HepG2 (cell line): Measurements from ENCODE around the gene STEAP3. TPM values are rescaled to one million over a fixed set of nuclear protein-coding genes. Genes with fewer than 3 reads are reported as not detected.

ENCODE experiments used
- ATAC-seq: fragments of 200-7000 bp; cut with Tn5 transposase; 3 replicates; pipeline ENCODE4 v1.9.1; 2020; ENCODE audit warnings: mild to moderate bottlenecking, moderate library complexity
- BruUV-seq: library from RNA; stranded (reverse); fragments of 400-500 nt; replicated peaks from 2 replicates; lab custom pipeline; 2021; lab: Mats Ljungman, UMichigan
- CTCF ChIA-PET: fragments of 300-600 bp; formaldehyde crosslinking; extraction: SDS; loops from one replicate; lab custom pipeline; 2021; ENCODE audit warnings: low total read pairs, inconsistent platforms, low intra/inter-chr PET ratio; lab: Yijun Ruan, JAX
- POLR2A ChIA-PET: fragments of 350-600 bp; sonication (Branson Sonifier 250); formaldehyde crosslinking; loops from one replicate; lab custom pipeline; 2020; ENCODE audit warnings: antibody characterized with exemption, inconsistent platforms; lab: Yijun Ruan, JAX
- DNase-seq: peaks from one replicate; pipeline ENCODE4 v3.0.0-alpha.2; 2015; ENCODE audit warnings: low spot score
- FAIRE-seq: peaks from 3 replicates; lab custom pipeline; 2011; peaks lifted over from hg19 to GRCh38; lab: Jason Lieb, UNC
- H2AFZ ChIP-seq: one replicate; pipeline ENCODE4 v1.6.1; 2011; ENCODE audit warnings: low read length, inconsistent platforms
- H3K27ac ChIP-seq: fragments of 300-600 bp; 3 replicates; pipeline ENCODE4 v1.8.0; 2011; ENCODE audit warnings: mixed run types, mild to moderate bottlenecking, mixed read lengths, low read length, inconsistent platforms; ENCODE audit not compliant: insufficient read depth; ENCODE audit errors: extremely low read length
- H3K27me3 ChIP-seq, 2 experiments: fragments of 200-600 bp in 1 of 2; 2 replicates in 1 of 2; 3 replicates in 1 of 2; pipeline versions ENCODE4 v1.6.0 to v1.8.0; 2011; ENCODE audit warnings: low read length in 2 of 2, mild to moderate bottlenecking in 2 of 2, moderate library complexity in 2 of 2, inconsistent platforms in 1 of 2; ENCODE audit not compliant: insufficient read depth in 2 of 2, control insufficient read depth in 1 of 2
- H3K36me3 ChIP-seq, 2 experiments: fragments of 200-600 bp in 1 of 2; replicated peaks in 1 of 2; 2 replicates in 1 of 2; 3 replicates in 1 of 2; pipeline versions ENCODE4 v1.5.1 to v1.8.0; 2011; ENCODE audit warnings: low read length in 2 of 2, inconsistent platforms in 1 of 2; ENCODE audit not compliant: insufficient read depth in 2 of 2, control insufficient read depth in 1 of 2
- H3K4me1 ChIP-seq: 2 replicates; pipeline ENCODE4 v1.5.1; 2012; ENCODE audit warnings: low read length, inconsistent platforms; ENCODE audit not compliant: insufficient read depth
- H3K4me2 ChIP-seq: 2 replicates; pipeline ENCODE4 v1.6.0; 2011; ENCODE audit warnings: low read depth, low read length, inconsistent platforms
- H3K4me3 ChIP-seq, 3 experiments: fragments of 200-600 bp in 1 of 3; sonication (generic), shearing (Covaris generic) in 1 of 3; replicated peaks in 1 of 3; 2 replicates each; pipeline ENCODE4 v1.5.1; 2011 to 2016; ENCODE audit warnings: low read length in 3 of 3, inconsistent platforms in 2 of 3, low read depth in 2 of 3, mild to moderate bottlenecking in 2 of 3, control low read depth in 1 of 3, mixed read lengths in 1 of 3; ENCODE audit not compliant: insufficient read depth in 1 of 3
- H3K79me2 ChIP-seq: one replicate; pipeline ENCODE4 v1.6.1; 2011; ENCODE audit warnings: low read length, inconsistent platforms; ENCODE audit not compliant: insufficient read depth
- H3K9ac ChIP-seq: 2 replicates; pipeline ENCODE4 v1.6.0; 2011; ENCODE audit warnings: mild to moderate bottlenecking, low read depth, low read length, inconsistent platforms; ENCODE audit not compliant: insufficient read depth
- H3K9me3 ChIP-seq: 2 replicates; pipeline ENCODE4 v1.5.1; 2012; ENCODE audit warnings: mild to moderate bottlenecking, low read length
- H4K20me1 ChIP-seq: 2 replicates; pipeline ENCODE4 v1.6.0; 2011; ENCODE audit warnings: inconsistent platforms, mild to moderate bottlenecking, low read length, moderate library complexity; ENCODE audit not compliant: insufficient read depth
- CBX2 ChIP-seq, 2 experiments: fragments of 200-600 bp in 1 of 2; sonication (generic); formaldehyde crosslinking in 1 of 2; IDR thresholded peaks; 2 replicates each; pipeline versions ENCODE4 v1.7.0 to v1.8.1; 2018 to 2022; ENCODE audit warnings: low read depth in 2 of 2, low read length in 1 of 2, mild to moderate bottlenecking in 1 of 2, missing genetic modification reagents in 1 of 2
- CHCHD3 ChIP-seq: sonication (generic); formaldehyde crosslinking; IDR thresholded peaks from 2 replicates; pipeline ENCODE4 v1.8.0; 2022; ENCODE audit warnings: mild to moderate bottlenecking, missing genetic modification reagents, moderate library complexity
- MED1 ChIP-seq: sonication (generic); formaldehyde crosslinking; IDR thresholded peaks from 2 replicates; pipeline ENCODE4 v1.4.0; 2020; ENCODE audit warnings: missing genetic modification reagents
- NR2F6 ChIP-seq, 2 experiments: IDR thresholded peaks; 2 replicates each; pipeline ENCODE4 v1.6.1; 2016; ENCODE audit warnings: antibody characterized with exemption in 1 of 2, mild to moderate bottlenecking in 1 of 2
- PITX1 ChIP-seq: sonication (generic); formaldehyde crosslinking; IDR thresholded peaks from 2 replicates; pipeline ENCODE4 v1.5.1; 2020; ENCODE audit warnings: mild to moderate bottlenecking, missing genetic modification reagents
- PPARG ChIP-seq: conservative IDR thresholded peaks from 2 replicates; pipeline ENCODE4 v1.6.1; 2016; ENCODE audit warnings: missing biosample characterization, missing genetic modification reagents
- REPIN1 ChIP-seq: sonication (generic); formaldehyde crosslinking; IDR thresholded peaks from 2 replicates; pipeline ENCODE4 v1.8.0; 2022; ENCODE audit warnings: missing genetic modification reagents, low read depth, mild to moderate bottlenecking, borderline replicate concordance
- RXRB ChIP-seq: IDR thresholded peaks from 2 replicates; pipeline ENCODE4 v1.6.1; 2016; ENCODE audit warnings: borderline replicate concordance, missing genetic modification reagents, missing compliant biosample characterization
- SUZ12 ChIP-seq: fragments of 150-350 bp; IDR thresholded peaks from 2 replicates; pipeline ENCODE4 v1.6.1; 2014; ENCODE audit warnings: low read depth, low read length
- TCF7L2 ChIP-seq: IDR thresholded peaks from 2 replicates; pipeline ENCODE4 v1.6.1; 2011; ENCODE audit warnings: mild to moderate bottlenecking, low read depth, low read length, moderate library complexity
- TOPORS ChIP-seq: sonication (generic); formaldehyde crosslinking; IDR thresholded peaks from 2 replicates; pipeline ENCODE4 v1.8.0; 2023; ENCODE audit warnings: mild to moderate bottlenecking, missing genetic modification reagents
- ZNF207 ChIP-seq: fragments of 450-650 bp; IDR thresholded peaks from 2 replicates; pipeline ENCODE4 v1.6.1; 2016; ENCODE audit warnings: antibody characterized with exemption, borderline replicate concordance
- ZNF350 ChIP-seq: sonication (generic); formaldehyde crosslinking; IDR thresholded peaks from 2 replicates; pipeline ENCODE4 v1.4.0; 2020; ENCODE audit warnings: mild to moderate bottlenecking, low read depth, missing genetic modification reagents, borderline replicate concordance
- ZNF549 ChIP-seq: sonication (generic); formaldehyde crosslinking; IDR thresholded peaks from 2 replicates; pipeline ENCODE4 v1.5.0; 2020; ENCODE audit warnings: missing genetic modification reagents
- ZNF7 ChIP-seq: IDR thresholded peaks from 2 replicates; pipeline ENCODE4 v1.6.1; 2016; ENCODE audit warnings: missing biosample characterization, missing genetic modification reagents
- WGBS: methylation state at CpG from one replicate; pipeline ENCODE4 v1.1.6; 2017; ENCODE audit warnings: low lambda C conversion rate; 5-methylcytosine and 5-hydroxymethylcytosine counted together
- in situ Hi-C: cut with HindIII; loops from 2 replicates; pipeline ENCODE4 v1.10.0; 2017; ENCODE audit warnings: low pct_unique_long_range_greater_than_20kb; ENCODE audit not compliant: extremely low pct_ligation_motif_present
- intact Hi-C: fragments of 100-400 bp; cut with micrococcal nuclease; formaldehyde crosslinking; loops from one replicate; pipeline ENCODE4 v1.10.0; 2022; ENCODE audit not compliant: unreplicated experiment
- polyA plus RNA-seq, 8 experiments: library from polyadenylated mRNA; depleted of rRNA in 3 of 8; stranded (reverse) in 7 of 8; unstranded in 1 of 8; fragments of >200 nt; fragmentation: Illumina TruSeq in 4 of 8; extraction: Trizol in 4 of 8; gene quantifications; 2 replicates each; pipeline versions ENCODE4 v1.2.1 to v1.2.3, GENCODE V29; 2011 to 2016; ENCODE audit warnings: low read depth in 4 of 8, missing spikeins in 1 of 8, mixed read lengths in 1 of 8; ENCODE audit not compliant: insufficient read depth in 1 of 8
- total RNA-seq, 5 experiments: library from RNA; depleted of rRNA; stranded (reverse); fragments of >200 nt; fragmentation: Illumina TruSeq; extraction: Trizol; gene quantifications; 2 replicates each; pipeline ENCODE4 v1.2.3, GENCODE V29; 2016; ENCODE audit warnings: low read depth in 1 of 5
- TF ChIP-seq, protein P1 (sequence below): IDR thresholded peaks from 2 replicates; pipeline ENCODE4 v1.4.0; 2020; ENCODE audit warnings: mild to moderate bottlenecking, missing genetic modification reagents
- TF ChIP-seq, protein P2 (sequence below): sonication (generic); formaldehyde crosslinking; IDR thresholded peaks from 2 replicates; pipeline ENCODE4 v1.4.0; 2020; ENCODE audit warnings: missing genetic modification reagents
- TF ChIP-seq, protein P3 (sequence below): sonication (generic); formaldehyde crosslinking; IDR thresholded peaks from 2 replicates; pipeline ENCODE4 v1.9.0; 2022; ENCODE audit warnings: missing genetic modification reagents, mild to moderate bottlenecking, borderline replicate concordance

Gene STEAP3
- total and polyA plus RNA-seq, 2 of the 13 experiments (the other 11 are each of a cell fraction or from before 2014, with no cell fraction given), result 7.3 to 21.1 TPM

DNA sequence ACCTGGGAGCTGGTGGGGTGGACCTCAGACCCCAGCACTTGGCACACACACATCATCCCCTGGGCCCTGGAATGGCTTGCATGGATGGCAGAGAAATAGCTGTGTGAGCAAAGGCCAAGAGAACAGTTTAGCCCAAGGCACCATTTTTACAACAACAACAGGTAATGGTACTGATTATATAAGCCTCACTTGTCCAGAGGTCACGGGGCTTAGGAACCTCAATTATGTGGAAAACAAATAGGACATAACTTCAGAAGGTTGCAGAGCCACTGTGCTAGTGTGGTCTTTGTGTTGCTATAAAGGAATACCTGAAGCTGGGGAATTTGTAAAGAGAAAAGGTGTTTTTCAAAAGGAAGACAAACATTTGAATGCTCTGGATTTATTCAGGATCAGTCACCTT lies 13.2 kb downstream of the STEAP3 start:
- no peak overlapping the region; the same call in 1 of the 2 replicates for H3K4me2 ChIP-seq
- H2AFZ ChIP-seq, result no peak overlapping the region
- H3K4me1 ChIP-seq, result peaks cover 38% of the 10 kb centered on the region
- no peak overlapping the region for H3K27ac ChIP-seq
- in situ Hi-C loops (no loop called here), intact Hi-C loops (no loop called here)
- no peak overlapping the region for H3K4me3 ChIP-seq
- CTCF ChIA-PET, result no interaction called here
- WGBS, result 11% methylated on average over 1 of the region's 1 CpG
- BruUV-seq, result no TSS peak
- H3K9me3 ChIP-seq, result no peaks in the 10 kb centered on the region
- peak overlapping the region; percentile 7; the same call in 1 of the 2 replicates for H3K9ac ChIP-seq
- no peaks in the 10 kb centered on the region for H3K27me3 ChIP-seq
- DNase-seq (peak; percentile 72), ATAC-seq (peak; percentile 46), FAIRE-seq (peak; percentile 76)
- no peaks in the 10 kb centered on the region for H3K79me2 ChIP-seq
- POLR2A ChIA-PET, result interaction anchor here (0.8 to 1.4 kb wide), 2 partner anchors 8 to 13 kb away, joined by 3 to 4 read pairs; partner anchors contain the start of gene STEAP3
- H4K20me1 ChIP-seq, result no peaks in the 10 kb centered on the region
- no peaks in the 10 kb centered on the region for H3K36me3 ChIP-seq
- TF ChIP-seq ZNF350 (CRISPR knock-in tag) (no peak), ZNF7 (CRISPR knock-in tag) (0 out of 2 replicates have a peak, but pooled peaks have one; percentile 29), TCF7L2 (no peak), CBX2 (IDR thresholded peaks at IDR 0.05; ENCODE audit: low read depth, low read length) (no peak), CBX2 (CRISPR knock-in tag; IDR thresholded peaks at IDR 0.05; ENCODE audit: low read depth) (no peak), ZNF207 (no peak), PITX1 (CRISPR knock-in tag) (0 out of 2 replicates have a peak, but pooled peaks have one; percentile 22), TOPORS (CRISPR knock-in tag) (0 out of 2 replicates have a peak, but pooled peaks have one; percentile 26), RXRB (CRISPR knock-in tag) (0 out of 2 replicates have a peak, but pooled peaks have one; percentile 33), CHCHD3 (CRISPR knock-in tag) (no peak), ZNF549 (CRISPR knock-in tag) (no peak), PPARG (CRISPR knock-in tag) (peak; percentile 80), MED1 (CRISPR knock-in tag) (no peak), SUZ12 (no peak), NR2F6 (IDR thresholded peaks at IDR 0.05) (peak; percentile 52; the same call in 1 of the 2 replicates), NR2F6 (CRISPR knock-in tag; IDR thresholded peaks at IDR 0.05) (peak; percentile 58), REPIN1 (CRISPR knock-in tag) (peak; percentile 83)
- TF ChIP-seq, protein P1, sequence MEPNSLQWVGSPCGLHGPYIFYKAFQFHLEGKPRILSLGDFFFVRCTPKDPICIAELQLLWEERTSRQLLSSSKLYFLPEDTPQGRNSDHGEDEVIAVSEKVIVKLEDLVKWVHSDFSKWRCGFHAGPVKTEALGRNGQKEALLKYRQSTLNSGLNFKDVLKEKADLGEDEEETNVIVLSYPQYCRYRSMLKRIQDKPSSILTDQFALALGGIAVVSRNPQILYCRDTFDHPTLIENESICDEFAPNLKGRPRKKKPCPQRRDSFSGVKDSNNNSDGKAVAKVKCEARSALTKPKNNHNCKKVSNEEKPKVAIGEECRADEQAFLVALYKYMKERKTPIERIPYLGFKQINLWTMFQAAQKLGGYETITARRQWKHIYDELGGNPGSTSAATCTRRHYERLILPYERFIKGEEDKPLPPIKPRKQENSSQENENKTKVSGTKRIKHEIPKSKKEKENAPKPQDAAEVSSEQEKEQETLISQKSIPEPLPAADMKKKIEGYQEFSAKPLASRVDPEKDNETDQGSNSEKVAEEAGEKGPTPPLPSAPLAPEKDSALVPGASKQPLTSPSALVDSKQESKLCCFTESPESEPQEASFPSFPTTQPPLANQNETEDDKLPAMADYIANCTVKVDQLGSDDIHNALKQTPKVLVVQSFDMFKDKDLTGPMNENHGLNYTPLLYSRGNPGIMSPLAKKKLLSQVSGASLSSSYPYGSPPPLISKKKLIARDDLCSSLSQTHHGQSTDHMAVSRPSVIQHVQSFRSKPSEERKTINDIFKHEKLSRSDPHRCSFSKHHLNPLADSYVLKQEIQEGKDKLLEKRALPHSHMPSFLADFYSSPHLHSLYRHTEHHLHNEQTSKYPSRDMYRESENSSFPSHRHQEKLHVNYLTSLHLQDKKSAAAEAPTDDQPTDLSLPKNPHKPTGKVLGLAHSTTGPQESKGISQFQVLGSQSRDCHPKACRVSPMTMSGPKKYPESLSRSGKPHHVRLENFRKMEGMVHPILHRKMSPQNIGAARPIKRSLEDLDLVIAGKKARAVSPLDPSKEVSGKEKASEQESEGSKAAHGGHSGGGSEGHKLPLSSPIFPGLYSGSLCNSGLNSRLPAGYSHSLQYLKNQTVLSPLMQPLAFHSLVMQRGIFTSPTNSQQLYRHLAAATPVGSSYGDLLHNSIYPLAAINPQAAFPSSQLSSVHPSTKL (CRISPR knock-in tag), result peak; percentile 64; the same call in 1 of the 2 replicates
- TF ChIP-seq, protein P2, sequence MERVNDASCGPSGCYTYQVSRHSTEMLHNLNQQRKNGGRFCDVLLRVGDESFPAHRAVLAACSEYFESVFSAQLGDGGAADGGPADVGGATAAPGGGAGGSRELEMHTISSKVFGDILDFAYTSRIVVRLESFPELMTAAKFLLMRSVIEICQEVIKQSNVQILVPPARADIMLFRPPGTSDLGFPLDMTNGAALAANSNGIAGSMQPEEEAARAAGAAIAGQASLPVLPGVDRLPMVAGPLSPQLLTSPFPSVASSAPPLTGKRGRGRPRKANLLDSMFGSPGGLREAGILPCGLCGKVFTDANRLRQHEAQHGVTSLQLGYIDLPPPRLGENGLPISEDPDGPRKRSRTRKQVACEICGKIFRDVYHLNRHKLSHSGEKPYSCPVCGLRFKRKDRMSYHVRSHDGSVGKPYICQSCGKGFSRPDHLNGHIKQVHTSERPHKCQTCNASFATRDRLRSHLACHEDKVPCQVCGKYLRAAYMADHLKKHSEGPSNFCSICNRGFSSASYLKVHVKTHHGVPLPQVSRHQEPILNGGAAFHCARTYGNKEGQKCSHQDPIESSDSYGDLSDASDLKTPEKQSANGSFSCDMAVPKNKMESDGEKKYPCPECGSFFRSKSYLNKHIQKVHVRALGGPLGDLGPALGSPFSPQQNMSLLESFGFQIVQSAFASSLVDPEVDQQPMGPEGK, result no peak
- TF ChIP-seq, protein P3, sequence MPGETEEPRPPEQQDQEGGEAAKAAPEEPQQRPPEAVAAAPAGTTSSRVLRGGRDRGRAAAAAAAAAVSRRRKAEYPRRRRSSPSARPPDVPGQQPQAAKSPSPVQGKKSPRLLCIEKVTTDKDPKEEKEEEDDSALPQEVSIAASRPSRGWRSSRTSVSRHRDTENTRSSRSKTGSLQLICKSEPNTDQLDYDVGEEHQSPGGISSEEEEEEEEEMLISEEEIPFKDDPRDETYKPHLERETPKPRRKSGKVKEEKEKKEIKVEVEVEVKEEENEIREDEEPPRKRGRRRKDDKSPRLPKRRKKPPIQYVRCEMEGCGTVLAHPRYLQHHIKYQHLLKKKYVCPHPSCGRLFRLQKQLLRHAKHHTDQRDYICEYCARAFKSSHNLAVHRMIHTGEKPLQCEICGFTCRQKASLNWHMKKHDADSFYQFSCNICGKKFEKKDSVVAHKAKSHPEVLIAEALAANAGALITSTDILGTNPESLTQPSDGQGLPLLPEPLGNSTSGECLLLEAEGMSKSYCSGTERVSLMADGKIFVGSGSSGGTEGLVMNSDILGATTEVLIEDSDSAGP (CRISPR knock-in tag), result no peak
